ENCODE data around the gene DVL2. TPM values are rescaled to one million over a fixed set of nuclear protein-coding genes. Genes with fewer than 3 reads are reported as not detected.
"Not testable (repeated sequence)": the region's sequence is repeated elsewhere in the genome, so short reads cannot be mapped to it uniquely, and the experiment has no call there.

The DVL2 gene
- total RNA-seq, 4 donors from 2014 or later, result 34.5 to 55.5 (median 43.7) TPM

- no peak for DNase-seq (ENCODE audit: extremely low spot score)
- Histone ChIP-seq H3K27me3 (peaks cover 0 to 7% (median 0%) of the 10 kb centered on the region in 4 donors), H3K36me3 (no peaks in the 10 kb centered on the region), H3K9me3 (no peaks in the 10 kb centered on the region), H3K4me3 (no peak overlapping the region), H3K27ac (replicated peaks in 1 of 4) (no peak overlapping the region), H3K4me1 (no peaks in the 10 kb centered on the region)
- 88% methylated on average over 7 of the region's 7 CpGs for WGBS
- intact Hi-C loops (cut with DNase I), result no loop called here
- TF ChIP-seq EP300 (IDR thresholded peaks at IDR 0.05) (no peak), POLR2A (IDR thresholded peaks at IDR 0.05; ENCODE audit: low read depth) (no peak), POLR2AphosphoS5 (IDR thresholded peaks at IDR 0.05) (no peak), CTCF (IDR thresholded peaks at IDR 0.05) (no peak)
These were observed 50.8 kb downstream of the DVL2 start for GRCh38 chr17:7183433-7184090.

GRCh38 chr17:7182101-7182500 is 52.2 kb downstream of the DVL2 start:
- 91% methylated on average over 2 of the region's 2 CpGs for WGBS
- DNase-seq (ENCODE audit: extremely low spot score); intact Hi-C loops (cut with DNase I); H3K27ac ChIP-seq (replicated peaks in 1 of 4); H3K4me3 ChIP-seq; H3K36me3 ChIP-seq; H3K9me3 ChIP-seq: not testable (repeated sequence)
- peaks cover 0 to 22% (median 10%) of the 10 kb centered on the region in 4 donors for H3K27me3 ChIP-seq
- peaks cover 9 to 12% (median 12%) of the 10 kb centered on the region in 4 donors for H3K4me1 ChIP-seq

- no peak for TF ChIP-seq POLR2A (IDR thresholded peaks at IDR 0.05; ENCODE audit: low read depth)
- TF ChIP-seq POLR2AphosphoS5 (IDR thresholded peaks at IDR 0.05), result no peak
- TF ChIP-seq CTCF (IDR thresholded peaks at IDR 0.05), result no peak
- TF ChIP-seq EP300 (IDR thresholded peaks at IDR 0.05), result no peak
- DNase-seq (ENCODE audit: extremely low spot score), result no peak
- Histone ChIP-seq H3K36me3 (no peaks in the 10 kb centered on the region), H3K4me1 (peaks cover 12 to 18% (median 17%) of the 10 kb centered on the region in 4 donors), H3K27ac (replicated peaks in 1 of 4) (no peak within 1 kb of the TSS), H3K4me3 (no peak within 1 kb of the TSS), H3K27me3 (peaks cover 0 to 46% (median 13%) of the 10 kb centered on the region in 4 donors), H3K9me3 (no peaks in the 10 kb centered on the region)
- intact Hi-C loops (cut with DNase I), result loop anchor here (5.0 kb wide), 1 partner anchor 42 kb away; no protein-coding TSS in a partner anchor
- 74% methylated on average over 15 of the region's 20 CpGs for WGBS
These were observed 54.7 kb downstream of the DVL2 start, which contains the start of gene ASGR1 for GRCh38 chr17:7179317-7180254. ASGR1 (minus strand) TSS chr17:7179370; CDS start chr17:7178563, 807 bp downstream.

- intact Hi-C loops (cut with DNase I), result loop anchor here (5.0 kb wide), 1 partner anchor 42 kb away; no protein-coding TSS in a partner anchor
- DNase-seq (ENCODE audit: extremely low spot score), result no peak
- H3K4me3 ChIP-seq, result no peak overlapping the region
- H3K27me3 ChIP-seq, result peaks cover 0 to 52% (median 16%) of the 10 kb centered on the region in 4 donors
- H3K4me1 ChIP-seq, result peaks cover 12 to 23% (median 22%) of the 10 kb centered on the region in 4 donors
- H3K36me3 ChIP-seq, result no peaks in the 10 kb centered on the region
- WGBS, result 84% methylated on average over 11 of the region's 11 CpGs
- TF ChIP-seq EP300 (IDR thresholded peaks at IDR 0.05) (no peak), CTCF (IDR thresholded peaks at IDR 0.05) (no peak), POLR2AphosphoS5 (IDR thresholded peaks at IDR 0.05) (no peak), POLR2A (IDR thresholded peaks at IDR 0.05; ENCODE audit: low read depth) (no peak)
- H3K27ac ChIP-seq (replicated peaks in 1 of 4), result no peak overlapping the region
- no peaks in the 10 kb centered on the region for H3K9me3 ChIP-seq
These were observed 55.4 kb downstream of the DVL2 start for GRCh38 chr17:7178973-7179316.

- intact Hi-C loops (cut with DNase I), result loop anchor here (2.0 to 5.0 kb wide), 2 partner anchors 41 to 129 kb away; no protein-coding TSS in a partner anchor
- Histone ChIP-seq H3K4me3 (peak overlapping the region; percentile 35 to 55 (median 43)), H3K27me3 (peaks cover 0 to 62% (median 18%) of the 10 kb centered on the region in 4 donors), H3K4me1 (peaks cover 12 to 25% (median 23%) of the 10 kb centered on the region in 4 donors), H3K36me3 (no peaks in the 10 kb centered on the region), H3K27ac (replicated peaks in 1 of 4) (no peak overlapping the region), H3K9me3 (no peaks in the 10 kb centered on the region)
- TF ChIP-seq EP300 (IDR thresholded peaks at IDR 0.05), result no peak
- no peak for TF ChIP-seq POLR2AphosphoS5 (IDR thresholded peaks at IDR 0.05)
- TF ChIP-seq CTCF (IDR thresholded peaks at IDR 0.05), result no peak
- no peak for TF ChIP-seq POLR2A (IDR thresholded peaks at IDR 0.05; ENCODE audit: low read depth)
- WGBS, result 13% methylated on average over 14 of the region's 18 CpGs
- DNase-seq (ENCODE audit: extremely low spot score), result no peak
These were observed 56.3 kb downstream of the DVL2 start for GRCh38 chr17:7177954-7178477.
